ENCODE measurements around the gene ARHGDIB. TPM values are rescaled to one million over a fixed set of nuclear protein-coding genes. Genes with fewer than 3 reads are reported as not detected.

The ARHGDIB gene
- total RNA-seq, 2 donors from 2014 or later = 23.5 to 38.5 TPM

- DNase-seq (no peak), ATAC-seq (no peak)
- intact Hi-C loops (cut with DNase I, micrococcal nuclease) = no loop called here
Observed at GRCh38 chr12:14946162-14946561, 15.2 kb downstream of the ARHGDIB start.

- intact Hi-C loops (cut with DNase I, micrococcal nuclease) = no loop called here
- DNase-seq (no peak), ATAC-seq (no peak)
Observed at GRCh38 chr12:14942196-14942931, 19.0 kb downstream of the ARHGDIB start.

- DNase-seq (no peak), ATAC-seq (no peak)
- intact Hi-C loops (cut with DNase I, micrococcal nuclease) = no loop called here
Observed at GRCh38 chr12:14941369-14941768, 20.0 kb downstream of the ARHGDIB start.

DNA sequence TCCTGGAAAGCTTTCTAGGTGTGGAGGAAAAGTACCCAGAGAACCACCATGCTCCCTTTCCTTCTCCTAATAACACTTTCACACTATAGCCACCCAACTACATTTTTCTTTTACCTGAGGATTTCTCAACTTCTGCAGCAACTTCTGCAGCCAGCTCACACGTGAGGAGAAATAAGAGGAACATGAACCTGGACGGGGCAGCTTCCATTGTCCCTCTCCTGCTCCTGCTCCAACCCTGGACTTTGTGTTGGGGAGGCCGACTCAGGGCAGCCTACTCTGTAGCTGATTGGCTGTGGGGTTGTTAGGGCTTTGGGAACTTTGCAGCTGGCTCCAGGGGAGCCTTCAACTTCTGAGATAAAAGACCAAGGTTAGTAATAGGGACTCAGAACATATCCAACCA lies 23.1 kb downstream of the ARHGDIB start, which contains the start of gene ERP27:
Gene ERP27, minus strand, starts transcription at position 237 of the 400 bp plus-strand sequence. Its CDS starts 29 bp downstream, at position 208.
- ATAC-seq (no peak), DNase-seq (no peak)
- intact Hi-C loops (cut with DNase I, micrococcal nuclease) = no loop called here

GRCh38 chr12:14937689-14938088 lies 23.7 kb downstream of the ARHGDIB start:
- no peak for ATAC-seq
- intact Hi-C loops (cut with DNase I, micrococcal nuclease) = no loop called here
- DNase-seq = no peak

GRCh38 chr12:14937014-14937413 lies 24.4 kb downstream of the ARHGDIB start:
- ATAC-seq (no peak), DNase-seq (no peak)
- intact Hi-C loops (cut with DNase I, micrococcal nuclease) = no loop called here

DNA sequence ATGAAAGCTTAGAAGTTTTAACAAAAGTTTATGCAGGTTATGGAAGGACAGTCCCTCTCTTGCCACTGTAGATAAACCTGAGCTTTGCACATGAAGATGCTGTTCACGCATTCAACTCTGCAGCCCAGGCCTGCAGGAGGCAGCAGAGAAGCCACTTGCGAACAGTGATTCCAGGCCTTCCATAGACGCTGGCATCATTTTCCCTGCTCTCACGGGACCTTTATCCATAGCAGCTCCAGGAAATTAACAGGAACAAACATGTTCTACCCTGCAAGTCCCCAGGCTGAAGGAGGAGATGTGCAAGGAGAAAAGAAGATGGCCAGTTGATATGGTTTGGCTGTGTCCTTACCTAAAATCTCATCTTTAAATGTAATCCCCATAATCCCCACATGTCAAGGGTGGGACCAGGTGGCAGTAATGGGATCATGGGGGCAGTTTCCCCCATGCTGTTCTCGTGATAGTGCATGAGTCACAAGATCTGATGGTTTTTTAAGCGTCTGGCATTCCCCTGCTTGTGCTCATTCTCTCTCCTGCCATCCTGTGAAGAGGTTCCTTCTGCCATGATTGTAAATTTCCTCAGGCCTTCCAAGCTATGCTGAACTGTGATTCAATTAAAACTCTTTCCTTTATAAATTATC lies 25.1 kb downstream of the ARHGDIB start:
- intact Hi-C loops (cut with DNase I, micrococcal nuclease) = no loop called here
- ATAC-seq (no peak), DNase-seq (no peak)

GRCh38 chr12:14935031-14935430 lies 26.4 kb downstream of the ARHGDIB start:
- DNase-seq = no peak
- ATAC-seq = peak; percentile 97
- intact Hi-C loops (cut with DNase I, micrococcal nuclease) = no loop called here

- DNase-seq (no peak), ATAC-seq (no peak)
- intact Hi-C loops (cut with DNase I, micrococcal nuclease) = no loop called here
Observed at GRCh38 chr12:14934511-14934910, 26.9 kb downstream of the ARHGDIB start.

DNA sequence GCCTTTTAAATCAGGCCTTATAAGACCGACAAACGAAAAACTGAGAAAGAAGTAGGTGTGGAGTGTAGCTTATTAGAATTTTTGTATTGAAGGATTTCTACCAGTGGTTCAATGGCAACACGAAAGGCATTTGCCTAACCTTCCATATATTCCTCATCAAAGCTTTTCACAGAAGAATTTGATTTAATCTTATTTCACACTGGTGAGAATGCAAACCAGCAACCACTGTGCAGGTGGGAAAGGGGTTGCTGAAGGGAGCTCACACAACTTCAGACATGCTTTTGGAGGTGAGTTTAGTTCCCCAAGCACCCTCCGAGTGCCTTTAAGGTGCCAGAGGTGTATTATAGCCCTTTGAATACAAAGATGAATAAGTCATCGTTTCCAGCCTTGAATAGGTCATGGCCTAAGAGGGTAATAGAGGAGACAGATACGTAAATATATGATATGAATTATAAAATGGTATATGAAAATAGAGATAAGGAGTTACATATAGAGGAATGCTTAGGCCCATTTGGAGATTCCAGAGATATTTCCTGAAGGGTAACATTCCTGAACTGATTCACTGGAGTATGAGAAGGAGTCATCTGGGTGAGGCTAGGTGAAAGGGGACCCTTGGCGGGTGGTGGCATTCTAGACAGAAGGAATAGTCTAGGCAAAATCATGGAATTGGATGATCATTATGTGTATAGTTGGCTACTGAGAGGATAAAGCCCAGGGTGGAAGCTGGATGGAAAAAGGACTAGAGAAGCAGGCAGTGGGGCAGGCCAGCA lies 29.4 kb downstream of the ARHGDIB start:
- intact Hi-C loops (cut with DNase I, micrococcal nuclease) = no loop called here
- DNase-seq (no peak), ATAC-seq (no peak)

DNA sequence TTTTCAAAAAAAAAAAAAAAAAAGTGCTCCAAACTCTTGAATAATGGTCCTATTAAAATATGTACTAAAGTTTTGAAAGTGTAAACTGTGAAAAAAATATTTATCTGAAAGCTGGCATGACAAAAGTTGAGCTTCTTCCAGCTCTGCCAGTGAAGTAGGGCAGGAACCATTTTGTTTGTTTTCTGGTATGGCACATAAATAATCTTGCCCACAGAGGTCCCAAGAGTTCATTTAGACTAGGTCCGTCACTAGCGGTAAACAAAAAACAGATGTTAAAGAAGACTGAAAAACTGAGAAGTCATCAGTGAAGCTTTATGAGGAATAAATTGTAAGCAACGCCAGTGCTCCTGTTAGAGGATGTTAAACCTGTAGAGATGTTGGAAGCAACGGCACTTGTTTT lies 30.0 kb downstream of the ARHGDIB start:
- intact Hi-C loops (cut with DNase I, micrococcal nuclease) = no loop called here

GRCh38 chr12:14930299-14930698 lies 31.1 kb downstream of the ARHGDIB start:
- DNase-seq (no peak), ATAC-seq (no peak)
- intact Hi-C loops (cut with DNase I, micrococcal nuclease) = no loop called here

More for the DNA sequence above, 30.0 kb downstream of the ARHGDIB start:
- no peak for DNase-seq
- no peak for ATAC-seq

GRCh38 chr12:14928931-14929330 lies 32.5 kb downstream of the ARHGDIB start:
- DNase-seq (no peak), ATAC-seq (peak; percentile 62)
- intact Hi-C loops (cut with DNase I, micrococcal nuclease) = no loop called here

DNA sequence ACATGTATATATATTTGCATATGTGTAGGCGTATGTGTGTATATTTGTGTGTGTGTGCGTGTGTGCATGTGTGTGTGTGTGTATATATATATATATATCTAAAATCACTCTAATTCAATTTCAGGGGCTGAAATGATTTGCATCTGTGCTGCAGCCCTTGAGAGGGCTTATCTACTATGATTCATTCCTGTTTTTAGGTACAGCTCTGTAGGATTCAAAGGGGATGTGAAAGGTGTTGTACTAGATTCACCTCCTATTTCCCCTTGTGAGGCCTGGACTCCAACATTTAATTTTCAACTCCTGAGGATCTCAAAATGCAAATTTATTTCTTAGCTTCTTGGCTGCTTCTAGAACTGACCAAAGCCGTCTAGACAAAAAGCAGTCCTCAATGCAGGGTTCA lies 34.1 kb downstream of the ARHGDIB start:
- intact Hi-C loops (cut with DNase I, micrococcal nuclease) = no loop called here
- ATAC-seq (no peak), DNase-seq (no peak)

DNA sequence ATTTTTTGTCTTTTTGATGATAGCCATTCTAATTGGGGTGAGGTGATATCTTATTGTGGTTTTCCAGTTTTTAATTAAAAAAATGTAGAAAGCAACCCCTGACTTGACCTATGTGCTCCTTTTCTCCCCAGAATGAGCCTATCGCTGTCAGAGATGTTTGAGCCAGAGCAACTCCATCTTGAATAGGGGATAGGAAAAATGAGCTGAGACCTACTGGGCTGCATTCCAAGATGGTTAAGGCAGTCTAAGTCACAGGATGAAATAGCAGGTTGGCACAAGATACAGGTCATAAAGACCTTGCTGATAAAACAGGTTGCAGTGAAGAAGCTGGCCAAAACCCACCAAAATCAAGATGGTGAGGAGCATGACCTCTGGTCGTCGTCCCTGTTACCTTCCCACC lies 36.9 kb downstream of the ARHGDIB start:
- intact Hi-C loops (cut with DNase I, micrococcal nuclease) = no loop called here
- DNase-seq = no peak
- no peak for ATAC-seq

GRCh38 chr12:14923944-14924343 lies 37.5 kb downstream of the ARHGDIB start:
- no peak for DNase-seq
- intact Hi-C loops (cut with DNase I, micrococcal nuclease) = no loop called here
- no peak for ATAC-seq

DNA sequence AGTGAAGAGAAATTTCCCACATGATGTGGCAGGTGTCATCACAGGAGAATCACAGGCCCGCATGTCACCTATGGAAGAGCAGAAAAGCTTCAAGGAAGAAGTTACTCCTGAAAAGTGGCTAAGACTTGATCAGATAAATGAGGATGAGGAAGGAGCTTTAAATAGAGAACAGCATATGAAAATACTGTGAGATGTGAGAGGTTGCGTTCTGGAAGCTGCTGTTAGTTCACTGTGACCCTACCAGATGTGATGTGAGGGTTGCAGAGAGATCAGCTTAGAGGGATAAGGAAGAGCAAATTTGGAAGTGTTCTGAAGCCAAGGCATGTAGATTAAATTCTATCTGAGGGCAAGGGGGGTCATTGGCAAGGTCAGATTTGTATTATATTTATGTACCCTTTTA lies 40.2 kb downstream of the ARHGDIB start:
- DNase-seq (no peak), ATAC-seq (no peak)
- intact Hi-C loops (cut with DNase I, micrococcal nuclease) = no loop called here

DNA sequence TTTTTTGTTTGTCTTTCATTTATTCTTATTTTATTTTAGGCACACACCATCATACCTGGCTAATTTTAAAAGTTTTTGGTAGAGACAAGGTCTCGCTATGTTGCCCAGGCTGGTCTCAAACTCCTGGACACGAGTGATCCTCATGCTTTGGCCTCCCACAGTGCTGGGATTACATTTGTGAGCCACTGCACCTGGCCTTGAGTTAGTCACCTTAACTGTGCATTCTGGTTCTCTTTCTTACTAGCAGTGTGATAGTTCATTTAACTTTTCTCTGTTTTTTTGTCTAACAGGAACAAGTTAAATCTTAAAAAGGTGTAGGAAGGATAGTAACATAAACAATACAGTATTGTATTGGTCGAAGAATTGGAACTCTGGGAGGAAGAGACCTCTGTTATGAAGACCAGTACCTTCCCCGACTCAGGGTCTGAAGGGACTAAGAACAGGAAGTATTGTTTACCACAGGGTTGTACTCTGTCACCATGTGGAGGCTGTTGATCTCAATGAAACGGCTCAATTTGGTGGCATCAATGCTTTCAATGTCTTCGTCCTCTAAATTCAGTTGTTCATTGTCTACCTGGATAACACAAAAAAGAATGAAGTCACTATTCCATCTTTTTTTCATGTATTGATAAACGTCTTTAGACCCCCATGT lies 40.8 kb downstream of the ARHGDIB start:
- intact Hi-C loops (cut with DNase I, micrococcal nuclease) = no loop called here
- DNase-seq (no peak), ATAC-seq (no peak)

GRCh38 chr12:14919455-14919854 lies 41.9 kb downstream of the ARHGDIB start:
- DNase-seq (no peak), ATAC-seq (no peak)
- intact Hi-C loops (cut with DNase I, micrococcal nuclease) = no loop called here
